GM18499 (cell line): ENCODE results near the gene CLASP2.
"Not testable (repeated sequence)": the region's sequence is repeated elsewhere in the genome, so short reads cannot be mapped to it uniquely, and the experiment has no call there.

Experiments used
- ATAC-seq: cut with Tn5 transposase; IDR thresholded peaks from one replicate; pipeline ENCODE4 v1.9.1; 2021; ENCODE audit warnings: moderate number of reproducible peaks; ENCODE audit not compliant: insufficient read depth, unreplicated experiment

CLASP2 gene

GRCh38 chr3:33717866-33718594 is at the start of gene CLASP2:
Gene CLASP2 (minus strand): TSS chr3:33718254. CDS start chr3:33718002, 252 bp downstream.
- ATAC-seq = peak; percentile 62

- no peak for ATAC-seq
These were observed 40.8 kb upstream of the CLASP2 start for GRCh38 chr3:33758864-33759263.

- no peak for ATAC-seq
These were observed 40.2 kb upstream of the CLASP2 start for GRCh38 chr3:33758281-33758680.

- not testable (repeated sequence) for ATAC-seq
These were observed 36.3 kb upstream of the CLASP2 start for GRCh38 chr3:33754391-33754790.

GRCh38 chr3:33751336-33751735 is 33.3 kb upstream of the CLASP2 start:
- no peak for ATAC-seq

GRCh38 chr3:33750211-33750548 is 32.1 kb upstream of the CLASP2 start:
- ATAC-seq = no peak

- no peak for ATAC-seq
These were observed 31.6 kb upstream of the CLASP2 start for GRCh38 chr3:33749546-33750210.

- ATAC-seq = peak; percentile 55
These were observed 28.5 kb upstream of the CLASP2 start for GRCh38 chr3:33746416-33747116.

- no peak for ATAC-seq
These were observed 19.1 kb upstream of the CLASP2 start for GRCh38 chr3:33737146-33737545.

GRCh38 chr3:33732394-33732793 is 14.3 kb upstream of the CLASP2 start:
- ATAC-seq = no peak

GRCh38 chr3:33729993-33730392 is 11.9 kb upstream of the CLASP2 start:
- ATAC-seq = no peak

GRCh38 chr3:33724256-33724655 is 6.2 kb upstream of the CLASP2 start:
- no peak for ATAC-seq

GRCh38 chr3:33722626-33723370 is 4.7 kb upstream of the CLASP2 start:
- no peak for ATAC-seq

- no peak for ATAC-seq
These were observed 4.1 kb upstream of the CLASP2 start for GRCh38 chr3:33722191-33722590.

GRCh38 chr3:33718595-33718907 is 497 bp upstream of the CLASP2 start:
- no peak for ATAC-seq

GRCh38 chr3:33717616-33717865 is 513 bp downstream of the CLASP2 start:
- peak; percentile 35 for ATAC-seq

- ATAC-seq = no peak
These were observed 1.8 kb downstream of the CLASP2 start for GRCh38 chr3:33716227-33716626.

- ATAC-seq = no peak
These were observed 7.0 kb downstream of the CLASP2 start for GRCh38 chr3:33711100-33711499.

- ATAC-seq = no peak
These were observed 12.0 kb downstream of the CLASP2 start for GRCh38 chr3:33706056-33706455.

GRCh38 chr3:33704891-33705290 is 13.2 kb downstream of the CLASP2 start:
- no peak for ATAC-seq

- no peak for ATAC-seq
These were observed 18.8 kb downstream of the CLASP2 start for GRCh38 chr3:33699275-33699674.
